Measurements from ENCODE around the gene FRRS1L. TPM values are rescaled to one million over a fixed set of nuclear protein-coding genes. Genes with fewer than 3 reads are reported as not detected.

Gene FRRS1L
- total RNA-seq, 1 donor from 2014 or later, result under 0.01 TPM

GRCh38 chr9:109182550-109182939, 15.5 kb upstream of the FRRS1L start:
- Histone ChIP-seq H3K36me3 (ENCODE audit: control insufficient read depth, insufficient read depth, low read length) (no peaks in the 10 kb centered on the region), H3K4me3 (ENCODE audit: low read depth, low read length) (no peak overlapping the region), H3K27me3 (ENCODE audit: control insufficient read depth, insufficient read depth, low read length) (no peaks in the 10 kb centered on the region)
- DNase-seq (ENCODE audit: low read depth), result no peak
- TF ChIP-seq, protein P1, sequence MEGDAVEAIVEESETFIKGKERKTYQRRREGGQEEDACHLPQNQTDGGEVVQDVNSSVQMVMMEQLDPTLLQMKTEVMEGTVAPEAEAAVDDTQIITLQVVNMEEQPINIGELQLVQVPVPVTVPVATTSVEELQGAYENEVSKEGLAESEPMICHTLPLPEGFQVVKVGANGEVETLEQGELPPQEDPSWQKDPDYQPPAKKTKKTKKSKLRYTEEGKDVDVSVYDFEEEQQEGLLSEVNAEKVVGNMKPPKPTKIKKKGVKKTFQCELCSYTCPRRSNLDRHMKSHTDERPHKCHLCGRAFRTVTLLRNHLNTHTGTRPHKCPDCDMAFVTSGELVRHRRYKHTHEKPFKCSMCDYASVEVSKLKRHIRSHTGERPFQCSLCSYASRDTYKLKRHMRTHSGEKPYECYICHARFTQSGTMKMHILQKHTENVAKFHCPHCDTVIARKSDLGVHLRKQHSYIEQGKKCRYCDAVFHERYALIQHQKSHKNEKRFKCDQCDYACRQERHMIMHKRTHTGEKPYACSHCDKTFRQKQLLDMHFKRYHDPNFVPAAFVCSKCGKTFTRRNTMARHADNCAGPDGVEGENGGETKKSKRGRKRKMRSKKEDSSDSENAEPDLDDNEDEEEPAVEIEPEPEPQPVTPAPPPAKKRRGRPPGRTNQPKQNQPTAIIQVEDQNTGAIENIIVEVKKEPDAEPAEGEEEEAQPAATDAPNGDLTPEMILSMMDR (IDR thresholded peaks at IDR 0.05; ENCODE audit: insufficient read depth, low read length, poor library complexity, severe bottlenecking), result no peak

DNA sequence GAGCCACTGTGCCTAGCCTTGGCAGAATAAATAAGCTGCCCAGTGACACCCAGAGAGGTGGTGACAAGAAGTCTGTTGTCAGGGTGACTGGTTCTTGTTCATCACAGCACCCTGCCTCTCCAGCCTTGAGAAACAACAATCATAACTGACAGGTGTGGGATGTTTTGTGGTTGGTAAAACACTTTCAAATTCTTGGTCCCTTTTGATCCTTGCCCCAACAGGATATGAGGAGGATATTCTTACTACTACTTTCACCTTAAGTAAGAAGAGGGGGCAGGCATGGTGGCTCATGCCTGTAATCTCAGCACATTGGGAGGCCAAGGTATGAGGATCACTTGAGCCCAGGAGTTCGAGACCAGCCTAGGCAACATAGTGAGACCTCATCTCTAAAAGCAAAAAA, 14.2 kb upstream of the FRRS1L start:
- H3K27me3 ChIP-seq (ENCODE audit: control insufficient read depth, insufficient read depth, low read length), result no peaks in the 10 kb centered on the region
- TF ChIP-seq, protein P1 (IDR thresholded peaks at IDR 0.05; ENCODE audit: insufficient read depth, low read length, poor library complexity, severe bottlenecking), result no peak
- no peak for DNase-seq (ENCODE audit: low read depth)
- H3K36me3 ChIP-seq (ENCODE audit: control insufficient read depth, insufficient read depth, low read length), result no peaks in the 10 kb centered on the region
- H3K4me3 ChIP-seq (ENCODE audit: low read depth, low read length), result no peak overlapping the region

DNA sequence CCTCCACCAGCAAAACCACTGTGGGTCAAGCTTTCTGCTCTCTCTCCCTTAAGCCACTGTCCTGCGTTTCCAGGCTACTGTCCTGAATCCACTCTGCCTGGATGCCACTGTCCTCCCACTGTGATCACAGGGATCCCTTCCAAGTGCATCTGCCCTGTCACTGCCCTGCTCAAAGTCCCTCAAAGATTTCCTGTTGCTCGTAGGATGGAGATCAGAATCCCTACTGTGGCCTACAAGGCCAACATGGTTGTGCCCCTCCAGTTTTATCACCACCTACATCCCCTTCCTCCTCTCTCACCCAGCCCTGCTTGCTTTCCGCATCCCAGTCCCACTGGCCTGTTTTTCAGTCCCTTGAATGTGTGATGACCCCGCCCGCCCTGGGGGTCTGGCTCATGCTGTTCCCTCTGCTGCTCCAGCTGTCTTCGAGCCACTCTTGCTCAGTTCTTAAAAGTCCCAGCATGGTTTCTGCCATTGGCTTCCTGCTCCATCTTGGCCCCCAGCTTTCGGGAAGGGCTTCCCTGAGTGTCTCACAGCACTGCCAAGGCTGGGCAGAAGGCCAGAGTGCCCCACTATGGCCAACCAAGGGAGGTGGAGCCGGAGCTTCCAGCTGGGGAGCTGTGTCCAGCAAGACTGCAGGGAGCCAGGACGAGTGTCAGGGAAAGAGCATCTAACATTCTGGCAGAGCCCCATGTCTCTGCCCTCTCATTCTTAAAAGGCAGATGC, 12.9 kb upstream of the FRRS1L start:
- Histone ChIP-seq H3K4me3 (ENCODE audit: low read depth, low read length) (no peak overlapping the region), H3K27me3 (ENCODE audit: control insufficient read depth, insufficient read depth, low read length) (no peaks in the 10 kb centered on the region), H3K36me3 (ENCODE audit: control insufficient read depth, insufficient read depth, low read length) (no peaks in the 10 kb centered on the region)
- TF ChIP-seq, protein P1 (IDR thresholded peaks at IDR 0.05; ENCODE audit: insufficient read depth, low read length, poor library complexity, severe bottlenecking), result no peak
- DNase-seq (ENCODE audit: low read depth), result no peak

- Histone ChIP-seq H3K27me3 (ENCODE audit: control insufficient read depth, insufficient read depth, low read length) (no peaks in the 10 kb centered on the region), H3K36me3 (ENCODE audit: control insufficient read depth, insufficient read depth, low read length) (no peaks in the 10 kb centered on the region), H3K4me3 (ENCODE audit: low read depth, low read length) (no peak overlapping the region)
- no peak for DNase-seq (ENCODE audit: low read depth)
- TF ChIP-seq, protein P1 (IDR thresholded peaks at IDR 0.05; ENCODE audit: insufficient read depth, low read length, poor library complexity, severe bottlenecking), result no peak
These were observed 9.9 kb upstream of the FRRS1L start for GRCh38 chr9:109176963-109177362.

DNA sequence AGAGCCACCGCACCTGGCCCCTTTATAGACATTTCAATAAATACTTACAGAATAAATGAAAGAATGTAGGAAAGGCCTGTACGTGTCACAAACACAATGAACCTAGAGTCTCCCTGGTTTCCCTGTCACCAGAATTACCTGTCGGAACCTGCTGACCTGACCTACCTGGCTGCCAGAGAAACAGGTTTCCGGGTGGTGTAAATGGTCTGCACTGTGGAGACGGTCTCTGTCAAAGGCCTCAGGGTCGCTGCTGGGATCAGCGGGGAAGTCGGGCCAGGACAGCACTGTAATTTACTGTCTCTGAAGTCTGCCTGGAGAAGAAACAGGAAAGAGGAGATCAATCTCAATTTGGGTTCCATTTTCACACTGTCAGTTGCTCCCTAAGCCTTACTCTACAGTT, 9.3 kb upstream of the FRRS1L start:
- Histone ChIP-seq H3K4me3 (ENCODE audit: low read depth, low read length) (no peak overlapping the region), H3K27me3 (ENCODE audit: control insufficient read depth, insufficient read depth, low read length) (no peaks in the 10 kb centered on the region), H3K36me3 (ENCODE audit: control insufficient read depth, insufficient read depth, low read length) (no peaks in the 10 kb centered on the region)
- TF ChIP-seq, protein P1 (IDR thresholded peaks at IDR 0.05; ENCODE audit: insufficient read depth, low read length, poor library complexity, severe bottlenecking), result no peak
- no peak for DNase-seq (ENCODE audit: low read depth)

DNA sequence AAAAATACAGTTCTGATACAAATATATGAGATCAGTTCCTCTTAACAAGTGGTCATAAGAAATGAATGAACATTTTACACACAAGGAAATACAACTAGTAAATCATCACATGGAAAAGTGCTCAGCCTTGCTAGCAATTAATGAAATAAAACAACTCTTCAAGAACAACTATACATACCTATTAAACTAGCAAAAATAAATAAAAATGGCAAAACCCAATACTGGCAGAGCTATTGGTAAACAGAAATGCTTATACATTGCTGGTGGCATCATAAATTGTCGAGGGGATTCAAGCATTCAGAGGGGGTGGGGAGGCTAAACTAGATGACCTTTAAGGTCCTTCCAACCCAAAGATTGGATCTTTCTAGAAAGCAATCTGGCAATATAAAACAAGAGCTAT, 5.9 kb upstream of the FRRS1L start:
- TF ChIP-seq, protein P1 (IDR thresholded peaks at IDR 0.05; ENCODE audit: insufficient read depth, low read length, poor library complexity, severe bottlenecking), result no peak
- DNase-seq (ENCODE audit: low read depth), result no peak

More for the DNA sequence above, 5.9 kb upstream of the FRRS1L start:
- Histone ChIP-seq H3K36me3 (ENCODE audit: control insufficient read depth, insufficient read depth, low read length) (no peaks in the 10 kb centered on the region), H3K27me3 (ENCODE audit: control insufficient read depth, insufficient read depth, low read length) (no peaks in the 10 kb centered on the region), H3K4me3 (ENCODE audit: low read depth, low read length) (no peak overlapping the region)

Data from kidney epithelial cell (primary cell).